Hematopoietic multipotent progenitor cell treated with erythropoietin and hydrocortisone succinate and interleukin-3 and kit ligand, for 4 days (in vitro differentiated cells): ENCODE data around the gene PLXNA2.
A peak's percentile ranks its signal among the peaks of the same experiment; 100 is the strongest.

Source experiments
- DNase-seq: peaks from one replicate; pipeline ENCODE4 v3.0.0-alpha.2; 2015

PLXNA2 gene

GRCh38 chr1:208240662-208241355 is 3.4 kb downstream of the PLXNA2 start:
- no peak for DNase-seq

- DNase-seq = no peak
These were observed 4.5 kb downstream of the PLXNA2 start for GRCh38 chr1:208239473-208240381.

GRCh38 chr1:208238710-208239472 is 5.3 kb downstream of the PLXNA2 start:
- DNase-seq = peak; percentile 82

GRCh38 chr1:208237241-208237640 is 6.9 kb downstream of the PLXNA2 start:
- DNase-seq = no peak

- DNase-seq = peak; percentile 58
These were observed 8.0 kb downstream of the PLXNA2 start for GRCh38 chr1:208235982-208236761.

- no peak for DNase-seq
These were observed 8.7 kb downstream of the PLXNA2 start for GRCh38 chr1:208235356-208235981.

- no peak for DNase-seq
These were observed 9.5 kb downstream of the PLXNA2 start for GRCh38 chr1:208234721-208235120.

GRCh38 chr1:208233978-208234377 is 10.2 kb downstream of the PLXNA2 start:
- no peak for DNase-seq

- no peak for DNase-seq
These were observed 10.6 kb downstream of the PLXNA2 start for GRCh38 chr1:208233546-208233945.

GRCh38 chr1:208232662-208233038 is 11.5 kb downstream of the PLXNA2 start:
- DNase-seq = no peak

GRCh38 chr1:208231881-208232661 is 12.1 kb downstream of the PLXNA2 start:
- DNase-seq = no peak

GRCh38 chr1:208230668-208231529 is 13.3 kb downstream of the PLXNA2 start:
- no peak for DNase-seq

- no peak for DNase-seq
These were observed 15.6 kb downstream of the PLXNA2 start for GRCh38 chr1:208228550-208228949.

GRCh38 chr1:208228026-208228425 is 16.2 kb downstream of the PLXNA2 start:
- no peak for DNase-seq

- no peak for DNase-seq
These were observed 16.8 kb downstream of the PLXNA2 start for GRCh38 chr1:208227366-208227765.

- DNase-seq = peak; percentile 48
These were observed 17.9 kb downstream of the PLXNA2 start for GRCh38 chr1:208225954-208226937.

- DNase-seq = no peak
These were observed 19.9 kb downstream of the PLXNA2 start for GRCh38 chr1:208224192-208224713.

GRCh38 chr1:208223136-208223535 is 21.0 kb downstream of the PLXNA2 start:
- DNase-seq = peak; percentile 61
